ENCODE data around the gene FCMR. TPM values are rescaled to one million over a fixed set of nuclear protein-coding genes. Genes with fewer than 3 reads are reported as not detected.

The FCMR gene
- total RNA-seq, 1 donor from 2014 or later = not detected

GRCh38 chr1:206953626-206954025 is 31.9 kb upstream of the FCMR start:
- Histone ChIP-seq H3K27me3 (ENCODE audit: control insufficient read depth, insufficient read depth, low read length) (no peaks in the 10 kb centered on the region), H3K4me3 (ENCODE audit: low read depth, low read length) (no peak overlapping the region), H3K36me3 (ENCODE audit: control insufficient read depth, insufficient read depth, low read length) (no peaks in the 10 kb centered on the region)
- FAIRE-seq (no peak), DNase-seq (ENCODE audit: low read depth) (no peak)
- no peak for TF ChIP-seq CTCF (IDR thresholded peaks at IDR 0.05; ENCODE audit: insufficient read depth, low read length, severe bottlenecking)

GRCh38 chr1:206953126-206953525 is 31.4 kb upstream of the FCMR start:
- H3K27me3 ChIP-seq (ENCODE audit: control insufficient read depth, insufficient read depth, low read length) = no peaks in the 10 kb centered on the region

DNA sequence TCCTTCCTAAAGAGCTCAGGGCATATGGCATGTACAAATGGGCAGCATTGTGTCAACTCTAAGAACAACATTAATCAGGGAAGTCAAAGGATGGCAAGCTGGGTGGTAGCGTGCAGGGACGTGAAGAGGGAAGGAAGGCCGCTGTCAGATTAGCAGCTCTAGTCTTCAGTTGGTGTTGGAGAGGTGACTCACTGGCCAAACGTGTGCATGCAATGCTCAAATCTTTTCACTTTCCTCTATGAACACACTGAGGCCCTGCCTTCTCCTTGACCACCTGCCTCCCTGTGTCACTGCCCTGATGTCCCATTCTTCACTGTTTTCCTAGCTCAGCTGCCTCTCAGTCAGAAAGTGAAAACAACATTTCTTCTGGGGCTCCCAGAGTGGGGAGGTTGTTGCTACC is 30.4 kb upstream of the FCMR start:
- FAIRE-seq = no peak
- Histone ChIP-seq H3K4me3 (ENCODE audit: low read depth, low read length) (no peak overlapping the region), H3K36me3 (ENCODE audit: control insufficient read depth, insufficient read depth, low read length) (no peaks in the 10 kb centered on the region), H3K27me3 (ENCODE audit: control insufficient read depth, insufficient read depth, low read length) (no peaks in the 10 kb centered on the region)
- DNase-seq (ENCODE audit: low read depth) = peak; percentile 82
- no peak for TF ChIP-seq CTCF (IDR thresholded peaks at IDR 0.05; ENCODE audit: insufficient read depth, low read length, severe bottlenecking)

More at GRCh38 chr1:206953126-206953525, 31.4 kb upstream of the FCMR start:
- Histone ChIP-seq H3K36me3 (ENCODE audit: control insufficient read depth, insufficient read depth, low read length) (no peaks in the 10 kb centered on the region), H3K4me3 (ENCODE audit: low read depth, low read length) (no peak overlapping the region)
- FAIRE-seq = no peak
- TF ChIP-seq CTCF (IDR thresholded peaks at IDR 0.05; ENCODE audit: insufficient read depth, low read length, severe bottlenecking) = no peak
- DNase-seq (ENCODE audit: low read depth) = no peak

GRCh38 chr1:206951318-206952100 is 29.8 kb upstream of the FCMR start:
- DNase-seq (ENCODE audit: low read depth) (no peak), FAIRE-seq (no peak)
- H3K4me3 ChIP-seq (ENCODE audit: low read depth, low read length) = no peak overlapping the region

GRCh38 chr1:206949641-206950040 is 27.9 kb upstream of the FCMR start:
- FAIRE-seq = no peak
- H3K4me3 ChIP-seq (ENCODE audit: low read depth, low read length) = no peak overlapping the region
- no peak for DNase-seq (ENCODE audit: low read depth)
- H3K36me3 ChIP-seq (ENCODE audit: control insufficient read depth, insufficient read depth, low read length) = no peaks in the 10 kb centered on the region
- TF ChIP-seq CTCF (IDR thresholded peaks at IDR 0.05; ENCODE audit: insufficient read depth, low read length, severe bottlenecking) = no peak
- peaks cover 2% of the 10 kb centered on the region for H3K27me3 ChIP-seq (ENCODE audit: control insufficient read depth, insufficient read depth, low read length)

More at GRCh38 chr1:206951318-206952100, 29.8 kb upstream of the FCMR start:
- Histone ChIP-seq H3K27me3 (ENCODE audit: control insufficient read depth, insufficient read depth, low read length) (no peaks in the 10 kb centered on the region), H3K36me3 (ENCODE audit: control insufficient read depth, insufficient read depth, low read length) (no peaks in the 10 kb centered on the region)
- no peak for TF ChIP-seq CTCF (IDR thresholded peaks at IDR 0.05; ENCODE audit: insufficient read depth, low read length, severe bottlenecking)

- TF ChIP-seq CTCF (IDR thresholded peaks at IDR 0.05; ENCODE audit: insufficient read depth, low read length, severe bottlenecking) = no peak
- Histone ChIP-seq H3K36me3 (ENCODE audit: control insufficient read depth, insufficient read depth, low read length) (no peaks in the 10 kb centered on the region), H3K4me3 (ENCODE audit: low read depth, low read length) (no peak overlapping the region), H3K27me3 (ENCODE audit: control insufficient read depth, insufficient read depth, low read length) (peaks cover 2% of the 10 kb centered on the region)
- FAIRE-seq (no peak), DNase-seq (ENCODE audit: low read depth) (no peak)
Observed at GRCh38 chr1:206949208-206949607, 27.5 kb upstream of the FCMR start.
